HG02981 (cell line): ENCODE results near the gene TMEM161B.
"Not testable (repeated sequence)": the region's sequence is repeated elsewhere in the genome, so short reads cannot be mapped to it uniquely, and the experiment has no call there.

Experiments
- ATAC-seq: cut with Tn5 transposase; IDR thresholded peaks from one replicate; pipeline ENCODE4 v1.9.1; 2021; ENCODE audit warnings: mild to moderate bottlenecking, moderate library complexity; ENCODE audit not compliant: unreplicated experiment

TMEM161B gene

GRCh38 chr5:88268385-88269184 lies at the start of gene TMEM161B:
Gene TMEM161B (minus strand): TSS chr5:88268845. CDS start chr5:88268723, 122 bp downstream.
- ATAC-seq, result peak; percentile 99

GRCh38 chr5:88304356-88304755 lies 35.7 kb upstream of the TMEM161B start:
- ATAC-seq, result no peak

GRCh38 chr5:88298425-88298824 lies 29.8 kb upstream of the TMEM161B start:
- no peak for ATAC-seq

- ATAC-seq, result no peak
These were observed 22.2 kb upstream of the TMEM161B start for GRCh38 chr5:88290801-88291200.

- no peak for ATAC-seq
These were observed 20.0 kb upstream of the TMEM161B start for GRCh38 chr5:88288528-88289197.

GRCh38 chr5:88287846-88288527 lies 19.3 kb upstream of the TMEM161B start:
- ATAC-seq, result no peak

GRCh38 chr5:88287302-88287701 lies 18.7 kb upstream of the TMEM161B start:
- no peak for ATAC-seq

GRCh38 chr5:88283690-88284089 lies 15.0 kb upstream of the TMEM161B start:
- no peak for ATAC-seq

GRCh38 chr5:88281322-88281721 lies 12.7 kb upstream of the TMEM161B start:
- ATAC-seq, result no peak

- no peak for ATAC-seq
These were observed 10.9 kb upstream of the TMEM161B start for GRCh38 chr5:88279584-88279983.

GRCh38 chr5:88276378-88276777 lies 7.7 kb upstream of the TMEM161B start:
- no peak for ATAC-seq

GRCh38 chr5:88275581-88275980 lies 6.9 kb upstream of the TMEM161B start:
- no peak for ATAC-seq

GRCh38 chr5:88269222-88269771 lies 652 bp upstream of the TMEM161B start:
- ATAC-seq, result peak; percentile 8

GRCh38 chr5:88264565-88264964 lies 4.1 kb downstream of the TMEM161B start:
- ATAC-seq, result not testable (repeated sequence)

- no peak for ATAC-seq
These were observed 5.3 kb downstream of the TMEM161B start for GRCh38 chr5:88263349-88263748.

- ATAC-seq, result no peak
These were observed 6.5 kb downstream of the TMEM161B start for GRCh38 chr5:88262116-88262515.

GRCh38 chr5:88258636-88259035 lies 10.0 kb downstream of the TMEM161B start:
- ATAC-seq, result no peak

GRCh38 chr5:88256872-88257271 lies 11.8 kb downstream of the TMEM161B start:
- no peak for ATAC-seq

- no peak for ATAC-seq
These were observed 12.6 kb downstream of the TMEM161B start for GRCh38 chr5:88256037-88256436.

- ATAC-seq, result no peak
These were observed 14.3 kb downstream of the TMEM161B start for GRCh38 chr5:88254320-88254719.

- ATAC-seq, result no peak
These were observed 17.5 kb downstream of the TMEM161B start for GRCh38 chr5:88251048-88251711.
